Pancreas (tissue), 10 donors: Measurements from ENCODE around the gene USP25. TPM values are rescaled to one million over a fixed set of nuclear protein-coding genes. Genes with fewer than 3 reads are reported as not detected.

Experiments
- ATAC-seq, 4 donors: fragments of 200-7000 bp; cut with Tn5 transposase; one replicate each; pipeline versions ENCODE4 v1.8.0 to v1.9.1; 2020; ENCODE audit warnings: mild to moderate bottlenecking in 4 of 4, moderate library complexity in 4 of 4
- DNase-seq, 6 donors: peaks; one replicate each; pipeline ENCODE4 v3.0.0-alpha.2; 2020
- FAIRE-seq: peaks from 2 replicates; lab custom pipeline; 2012; peaks lifted over from hg19 to GRCh38; lab: Jason Lieb, UNC
- H3K27ac ChIP-seq, 4 donors: fragments of 200-600 bp; sonication (generic); 1 replicate in 3 of 4; 2 replicates in 1 of 4; pipeline versions ENCODE4 v1.5.0 to v1.8.0; 2020
- H3K27me3 ChIP-seq, 4 donors: fragments of 200-600 bp; one replicate each; pipeline ENCODE4 v1.8.0; 2021
- H3K36me3 ChIP-seq, 3 donors: fragments of 200-600 bp; sonication (generic) in 1 of 3; one replicate each; pipeline versions ENCODE4 v1.5.0 to v1.8.0; 2020 to 2021
- H3K4me1 ChIP-seq, 3 donors: fragments of 200-600 bp; one replicate each; pipeline ENCODE4 v1.8.0; 2021
- H3K4me3 ChIP-seq, 4 donors: fragments of 200-600 bp; sonication (generic) in 2 of 4; one replicate each; pipeline versions ENCODE4 v1.5.0 to v1.8.0; 2020 to 2021
- H3K9me3 ChIP-seq, 4 donors: fragments of 200-600 bp; one replicate each; pipeline ENCODE4 v1.8.0; 2021
- WGBS, 2 donors: extraction: QIAGEN DNeasy Blood & Tissue Kit; methylation state at CpG; one replicate each; pipeline ENCODE4 v1.1.7; 2013; 5-methylcytosine and 5-hydroxymethylcytosine counted together
- intact Hi-C, 3 donors: fragments of 100-400 bp; cut with DNase I; formaldehyde crosslinking; loops; one replicate each; pipeline versions ENCODE4 v1.11.1 to v1.14.2; 2022
- polyA plus RNA-seq, 2 donors: library from polyadenylated mRNA; stranded (reverse); fragments of 200-250 nt; gene quantifications; one replicate each; pipeline ENCODE4 v1.2.3, GENCODE V29; 2013
- total RNA-seq, 6 donors: library from RNA; stranded (reverse); fragmentation: NEBNext Ultra II Directional in 4 of 6; extraction: Animal tissue kit (Norgen Biotek cat#: 25700) in 4 of 6; gene quantifications; one replicate each; pipeline versions ENCODE4 v1.2.1 to v1.2.4, GENCODE V29; 2021 to 2023
- TF ChIP-seq, protein P1 (sequence below), 4 donors: fragments of 200-600 bp; sonication (generic) in 3 of 4; IDR thresholded peaks; one replicate each; pipeline versions ENCODE4 v1.5.0 to v1.8.0; 2021; ENCODE audit warnings: antibody characterized with exemption in 4 of 4
- donor health status: healthy with polysubstance abuse.
- donor health status: DM: no; HTN: no; CAD: no; lungs with moderate emphysema.
- donor health status: DM: no; HTN: no; CAD: no.
- donor health status: control.
- donor health status: control.
- donor health status: Bipolar disorder and iron deficiency.
- donor health status: DM: yes; HTN: yes; CAD: no.
- donor health status: DM: no; HTN: no; CAD: no.
- donor health status: DM: no; HTN: no; CAD: no.
- donor health status: DM: yes; HTN: yes; CAD: no.

The USP25 gene
- total and polyA plus RNA-seq, 8 donors, result 4.3 to 24.8 (median 15.0) TPM

DNA sequence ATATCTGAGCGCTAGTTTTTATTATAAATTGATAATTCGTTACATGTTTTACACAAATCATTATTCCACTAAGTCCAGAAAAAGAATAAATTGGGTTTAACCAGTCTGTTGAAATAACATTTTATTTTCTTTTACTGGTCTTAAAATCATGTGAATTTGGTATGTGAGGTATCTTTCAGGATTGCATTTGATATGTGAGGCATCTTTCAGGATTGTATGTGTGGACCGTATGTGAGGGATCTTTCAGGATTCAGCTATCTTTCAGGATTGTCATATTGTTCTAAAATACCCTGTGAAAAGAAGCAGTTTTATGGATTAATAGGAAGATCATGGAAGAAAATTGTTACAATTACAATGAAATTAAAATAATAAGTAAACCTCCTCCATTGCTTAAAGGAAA lies 42.9 kb downstream of the USP25 start:
- no peaks in the 10 kb centered on the region for H3K36me3 ChIP-seq
- FAIRE-seq, result no peak
- intact Hi-C loops, result no loop called here

DNA sequence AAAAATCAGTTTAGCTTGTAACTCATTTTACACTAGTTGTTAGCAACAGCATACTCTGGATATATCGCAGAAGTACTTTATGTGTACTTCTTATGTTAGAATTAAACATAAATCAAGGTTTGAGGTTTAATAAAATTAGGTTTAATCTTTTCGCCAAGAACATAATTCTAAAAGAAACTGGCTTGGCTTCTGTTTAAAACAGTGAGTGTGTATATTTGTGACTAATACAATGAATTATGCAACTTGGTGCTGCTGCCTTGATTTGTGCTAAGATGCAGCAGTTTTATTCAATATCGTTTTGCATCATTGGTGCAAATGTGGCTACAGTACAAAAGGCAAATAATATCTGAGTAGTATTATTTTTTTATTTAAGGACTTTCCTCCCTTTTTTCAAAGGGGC lies 44.8 kb downstream of the USP25 start:
- ATAC-seq, result peak in 1 of 4 donors; percentile 32
- WGBS, 2 donors, result 87 to 91% methylated on average over 3 of the region's 3 CpGs
- Histone ChIP-seq H3K4me3 (no peak overlapping the region), H3K4me1 (peaks cover 0 to under 1% (median 0%) of the 10 kb centered on the region in 3 donors), H3K27ac (no peak overlapping the region), H3K36me3 (no peaks in the 10 kb centered on the region), H3K9me3 (no peaks in the 10 kb centered on the region), H3K27me3 (no peaks in the 10 kb centered on the region)
- FAIRE-seq, result no peak
- TF ChIP-seq, protein P1, sequence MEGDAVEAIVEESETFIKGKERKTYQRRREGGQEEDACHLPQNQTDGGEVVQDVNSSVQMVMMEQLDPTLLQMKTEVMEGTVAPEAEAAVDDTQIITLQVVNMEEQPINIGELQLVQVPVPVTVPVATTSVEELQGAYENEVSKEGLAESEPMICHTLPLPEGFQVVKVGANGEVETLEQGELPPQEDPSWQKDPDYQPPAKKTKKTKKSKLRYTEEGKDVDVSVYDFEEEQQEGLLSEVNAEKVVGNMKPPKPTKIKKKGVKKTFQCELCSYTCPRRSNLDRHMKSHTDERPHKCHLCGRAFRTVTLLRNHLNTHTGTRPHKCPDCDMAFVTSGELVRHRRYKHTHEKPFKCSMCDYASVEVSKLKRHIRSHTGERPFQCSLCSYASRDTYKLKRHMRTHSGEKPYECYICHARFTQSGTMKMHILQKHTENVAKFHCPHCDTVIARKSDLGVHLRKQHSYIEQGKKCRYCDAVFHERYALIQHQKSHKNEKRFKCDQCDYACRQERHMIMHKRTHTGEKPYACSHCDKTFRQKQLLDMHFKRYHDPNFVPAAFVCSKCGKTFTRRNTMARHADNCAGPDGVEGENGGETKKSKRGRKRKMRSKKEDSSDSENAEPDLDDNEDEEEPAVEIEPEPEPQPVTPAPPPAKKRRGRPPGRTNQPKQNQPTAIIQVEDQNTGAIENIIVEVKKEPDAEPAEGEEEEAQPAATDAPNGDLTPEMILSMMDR (IDR thresholded peaks at IDR 0.05), result no peak
- intact Hi-C loops, result no loop called here
- DNase-seq, result no peak

More for the DNA sequence above, 42.9 kb downstream of the USP25 start:
- WGBS, 2 donors, result 77 to 98% methylated on average over 3 of the region's 3 CpGs
- H3K4me1 ChIP-seq, result peaks cover 8 to 19% (median 13%) of the 10 kb centered on the region in 3 donors
- no peak overlapping the region for H3K4me3 ChIP-seq
- no peaks in the 10 kb centered on the region for H3K9me3 ChIP-seq
- H3K27ac ChIP-seq, result peak overlapping the region in 1 of 4 donors; percentile 6
- TF ChIP-seq, protein P1 (IDR thresholded peaks at IDR 0.05), result no peak
- ATAC-seq, result no peak
- no peaks in the 10 kb centered on the region for H3K27me3 ChIP-seq
- no peak for DNase-seq

DNA sequence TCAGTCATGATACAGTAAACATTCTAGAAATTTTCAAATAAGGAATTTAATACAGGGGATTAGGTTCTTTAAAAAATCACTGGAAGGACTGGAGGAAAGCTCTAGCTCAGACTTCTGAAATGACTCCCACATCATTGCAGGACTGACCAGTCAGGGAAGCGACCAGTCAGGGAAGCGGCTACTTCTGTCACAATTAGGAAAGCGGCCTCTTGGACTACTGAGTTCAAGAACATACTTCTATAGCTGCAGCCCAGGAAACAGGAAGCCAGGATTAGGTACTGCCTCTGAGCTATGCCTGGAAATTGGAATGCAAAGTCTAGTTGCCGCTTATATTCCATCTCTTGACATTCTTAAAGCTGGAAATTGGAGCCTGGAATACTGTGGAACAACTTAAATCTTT lies 45.5 kb downstream of the USP25 start:
- FAIRE-seq (no peak), DNase-seq (no peak), ATAC-seq (no peak)
- Histone ChIP-seq H3K36me3 (no peaks in the 10 kb centered on the region), H3K4me1 (no peaks in the 10 kb centered on the region), H3K27ac (no peak overlapping the region), H3K27me3 (no peaks in the 10 kb centered on the region), H3K4me3 (no peak overlapping the region), H3K9me3 (no peaks in the 10 kb centered on the region)
- TF ChIP-seq, protein P1 (IDR thresholded peaks at IDR 0.05), result no peak
- 97 to 100% methylated on average over 4 of the region's 4 CpGs for WGBS, 2 donors
- intact Hi-C loops, result no loop called here

DNA sequence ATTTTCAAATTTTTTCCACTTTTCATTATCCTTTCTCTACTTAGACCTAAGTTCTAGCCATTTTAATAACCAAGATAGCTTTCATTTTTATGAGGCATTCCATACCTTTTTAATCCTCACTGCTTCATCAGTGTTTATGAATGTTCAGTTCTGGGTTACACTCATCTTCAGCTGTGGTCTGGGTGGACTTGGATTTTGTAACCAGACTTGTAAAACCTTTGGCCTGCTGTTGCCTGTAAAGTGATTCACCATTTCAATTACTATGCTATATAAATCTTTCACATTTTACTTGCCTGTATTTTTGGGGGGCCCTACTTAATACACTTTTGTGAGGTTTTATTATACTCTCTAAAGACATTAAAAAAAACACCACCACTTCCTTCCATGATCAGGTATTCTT lies 46.2 kb downstream of the USP25 start:
- no peak for FAIRE-seq
- Histone ChIP-seq H3K36me3 (no peaks in the 10 kb centered on the region), H3K4me1 (no peaks in the 10 kb centered on the region), H3K4me3 (no peak overlapping the region), H3K27ac (no peak overlapping the region), H3K27me3 (no peaks in the 10 kb centered on the region), H3K9me3 (no peaks in the 10 kb centered on the region)
- TF ChIP-seq, protein P1 (IDR thresholded peaks at IDR 0.05), result no peak
- no peak for ATAC-seq
- intact Hi-C loops, result no loop called here
- DNase-seq, result no peak

DNA sequence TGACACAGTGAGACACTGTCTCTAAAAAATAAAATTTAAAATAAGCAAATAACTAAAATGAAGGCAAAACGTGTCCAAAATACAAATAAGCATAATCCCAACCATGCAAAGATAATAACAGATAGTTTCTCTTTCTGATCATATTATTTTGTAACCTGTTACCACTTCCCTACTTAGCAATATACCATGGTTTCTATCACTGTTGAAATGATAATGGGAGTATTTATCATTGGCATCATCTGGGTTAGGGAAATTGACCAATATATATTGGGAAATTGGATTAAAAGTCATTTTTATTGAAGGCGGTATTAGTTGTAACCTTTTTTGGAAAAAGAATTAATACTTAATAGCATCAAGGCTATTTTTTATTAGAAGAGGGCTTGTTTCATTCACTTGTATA lies 47.0 kb downstream of the USP25 start:
- Histone ChIP-seq H3K36me3 (peaks cover 0 to 8% (median 2%) of the 10 kb centered on the region in 3 donors), H3K27ac (no peak overlapping the region), H3K4me3 (no peak overlapping the region), H3K9me3 (no peaks in the 10 kb centered on the region), H3K27me3 (no peaks in the 10 kb centered on the region), H3K4me1 (no peaks in the 10 kb centered on the region)
- DNase-seq (no peak), FAIRE-seq (no peak), ATAC-seq (no peak)
- intact Hi-C loops, result no loop called here
- TF ChIP-seq, protein P1 (IDR thresholded peaks at IDR 0.05), result no peak
- 76 to 87% methylated on average over 2 of the region's 2 CpGs for WGBS, 2 donors
